SU-DHL-6 (cell line): Measurements from ENCODE around the gene MUC2.

Experiments used
- H2AFZ ChIP-seq: fragments of 200-600 bp; sonication (generic); 2 replicates; pipeline ENCODE4 v1.6.1; 2014; ENCODE audit warnings: low read depth, mild to moderate bottlenecking, moderate library complexity, mixed read lengths, antibody characterized with exemption, low read length; ENCODE audit not compliant: severe bottlenecking
- H3F3A ChIP-seq: fragments of 200-600 bp; shearing (Covaris generic); 2 replicates; pipeline ENCODE4 v1.6.0; 2016; ENCODE audit warnings: antibody characterized with exemption, mild to moderate bottlenecking; ENCODE audit not compliant: insufficient read depth
- H3K27ac ChIP-seq: fragments of 200-600 bp; sonication (generic); 2 replicates; pipeline ENCODE4 v1.5.1; 2016; ENCODE audit warnings: low read depth, mild to moderate bottlenecking, low read length, moderate library complexity, mixed read lengths
- H3K27me3 ChIP-seq: fragments of 200-600 bp; sonication (generic), shearing (Covaris generic); 2 replicates; pipeline ENCODE4 v1.6.0; 2014; ENCODE audit warnings: mild to moderate bottlenecking, low read length
- H3K36me3 ChIP-seq: fragments of 200-600 bp; sonication (generic); 2 replicates; pipeline ENCODE4 v1.6.1; 2014; ENCODE audit warnings: mild to moderate bottlenecking, low read length, mixed read lengths
- H3K4me2 ChIP-seq: fragments of 300-600, 200-600 bp; shearing (Covaris generic), sonication (generic); 2 replicates; pipeline ENCODE4 v1.6.0; 2014; ENCODE audit warnings: low read length, low read depth, mild to moderate bottlenecking; ENCODE audit not compliant: poor library complexity, severe bottlenecking
- H3K4me3 ChIP-seq: fragments of 200-600 bp; sonication (generic); 2 replicates; pipeline ENCODE4 v1.5.1; 2014; ENCODE audit warnings: antibody characterized with exemption, low read length, mild to moderate bottlenecking, mixed read lengths; ENCODE audit not compliant: insufficient read depth, poor library complexity, severe bottlenecking
- H3K79me2 ChIP-seq: fragments of 200-600 bp; sonication (generic); 2 replicates; pipeline ENCODE4 v1.6.1; 2014; ENCODE audit warnings: mild to moderate bottlenecking, low read length, moderate library complexity; ENCODE audit not compliant: insufficient read depth
- H3K9ac ChIP-seq: fragments of 200-600 bp; sonication (generic); 2 replicates; pipeline ENCODE4 v1.7.0; 2014; ENCODE audit warnings: mild to moderate bottlenecking, low read length
- H3K9me2 ChIP-seq: fragments of 200-600 bp; sonication (generic); replicated peaks from 2 replicates; pipeline ENCODE4 v1.6.1; 2014; ENCODE audit warnings: low read length; ENCODE audit not compliant: insufficient read depth
- H3K9me3 ChIP-seq: fragments of 200-600 bp; sonication (generic); 2 replicates; pipeline ENCODE4 v1.6.1; 2014; ENCODE audit warnings: low read length, mixed read lengths; ENCODE audit not compliant: insufficient read depth
- H4K20me1 ChIP-seq: fragments of 200-600 bp; sonication (generic); 2 replicates; pipeline ENCODE4 v1.6.1; 2014; ENCODE audit warnings: low read depth, mild to moderate bottlenecking, antibody characterized with exemption, low read length, moderate library complexity, mixed read lengths
- CTCF ChIP-seq: fragments of 200-600 bp; sonication (generic); IDR thresholded peaks from one replicate; pipeline ENCODE4 v1.5.1; 2017; ENCODE audit warnings: antibody characterized with exemption, mild to moderate bottlenecking, low read length, moderate library complexity; ENCODE audit not compliant: insufficient read depth, poor library complexity, severe bottlenecking
- EZH2phosphoT487 ChIP-seq: fragments of 200-600 bp; sonication (generic), shearing (Covaris generic); conservative IDR thresholded peaks from 2 replicates; pipeline ENCODE4 v1.6.1; 2018; ENCODE audit warnings: mild to moderate bottlenecking, antibody characterized with exemption, low read length, moderate library complexity, mixed read lengths

The MUC2 gene

GRCh38 chr11:1070594-1071462 is 3.8 kb upstream of the MUC2 start:
- H3K79me2 ChIP-seq, result no peaks in the 10 kb centered on the region
- H3F3A ChIP-seq, result no peaks in the 10 kb centered on the region

GRCh38 chr11:1071571-1072115 is 3.0 kb upstream of the MUC2 start:
- Histone ChIP-seq H3K4me3 (no peak overlapping the region), H3K36me3 (no peaks in the 10 kb centered on the region), H3K4me2 (no peak overlapping the region), H3K27me3 (no peaks in the 10 kb centered on the region), H3K79me2 (no peaks in the 10 kb centered on the region), H3K9me2 (no peaks in the 10 kb centered on the region), H2AFZ (no peak overlapping the region), H3K9ac (no peak overlapping the region), H4K20me1 (no peaks in the 10 kb centered on the region), H3K27ac (no peak overlapping the region), H3K9me3 (no peaks in the 10 kb centered on the region), H3F3A (no peaks in the 10 kb centered on the region)
- no peak for TF ChIP-seq CTCF
- no peak for TF ChIP-seq EZH2phosphoT487

More at GRCh38 chr11:1070594-1071462, 3.8 kb upstream of the MUC2 start:
- no peak overlapping the region for H2AFZ ChIP-seq
- no peaks in the 10 kb centered on the region for H3K9me2 ChIP-seq
- no peak overlapping the region for H3K27ac ChIP-seq
- no peaks in the 10 kb centered on the region for H4K20me1 ChIP-seq
- H3K36me3 ChIP-seq, result no peaks in the 10 kb centered on the region
- H3K9ac ChIP-seq, result no peak overlapping the region
- no peak overlapping the region for H3K4me3 ChIP-seq
- no peaks in the 10 kb centered on the region for H3K27me3 ChIP-seq
- no peak overlapping the region for H3K4me2 ChIP-seq
- no peak for TF ChIP-seq EZH2phosphoT487
- TF ChIP-seq CTCF, result no peak
- H3K9me3 ChIP-seq, result no peaks in the 10 kb centered on the region

GRCh38 chr11:1072116-1072820 is 2.4 kb upstream of the MUC2 start:
- Histone ChIP-seq H3K27ac (no peak overlapping the region), H3K79me2 (no peaks in the 10 kb centered on the region), H3K9me3 (no peaks in the 10 kb centered on the region), H3K36me3 (no peaks in the 10 kb centered on the region), H3F3A (no peaks in the 10 kb centered on the region), H3K9ac (no peak overlapping the region), H4K20me1 (no peaks in the 10 kb centered on the region), H3K27me3 (no peaks in the 10 kb centered on the region), H3K4me3 (no peak overlapping the region), H3K9me2 (no peaks in the 10 kb centered on the region), H3K4me2 (no peak overlapping the region), H2AFZ (no peak overlapping the region)
- TF ChIP-seq EZH2phosphoT487 (no peak), CTCF (no peak)
